Neural cell (in vitro differentiated cells): ENCODE measurements around the gene GRAMD1C. TPM values are rescaled to one million over a fixed set of nuclear protein-coding genes. Genes with fewer than 3 reads are reported as not detected.

ENCODE experiments used
- H2AFZ ChIP-seq: fragments of 200-600, 300-800 bp; sonication (generic), shearing (Covaris generic); 2 replicates; pipeline ENCODE4 v1.6.0; 2014; ENCODE audit warnings: low read depth, mild to moderate bottlenecking, antibody characterized with exemption, low read length, moderate library complexity
- H3F3A ChIP-seq: fragments of 200-600 bp; shearing (Covaris generic); 2 replicates; pipeline ENCODE4 v1.6.1; 2016; ENCODE audit warnings: mild to moderate bottlenecking, moderate library complexity, mixed read lengths, antibody characterized with exemption, low read length; ENCODE audit not compliant: insufficient read depth, poor library complexity, severe bottlenecking
- H3K27ac ChIP-seq: fragments of 200-600, 300-800 bp; sonication (generic), shearing (Covaris generic); 2 replicates; pipeline ENCODE4 v1.5.1; 2014; ENCODE audit warnings: mild to moderate bottlenecking, low read length, moderate library complexity
- H3K27me3 ChIP-seq: fragments of 300-800, 200-600 bp; sonication (generic), shearing (Covaris generic); 2 replicates; pipeline ENCODE4 v1.6.0; 2014; ENCODE audit warnings: mild to moderate bottlenecking, low read depth, low read length, moderate library complexity; ENCODE audit not compliant: insufficient read depth
- H3K36me3 ChIP-seq: fragments of 300-800, 200-600 bp; sonication (generic), shearing (Covaris generic); 2 replicates; pipeline ENCODE4 v1.5.1; 2014; ENCODE audit warnings: mild to moderate bottlenecking, antibody characterized with exemption, low read length, moderate library complexity; ENCODE audit not compliant: insufficient read depth
- H3K4me2 ChIP-seq: fragments of 300-800, 200-600 bp; sonication (generic), shearing (Covaris generic); 2 replicates; pipeline ENCODE4 v1.6.0; 2014; ENCODE audit warnings: mild to moderate bottlenecking, low read length
- H3K4me3 ChIP-seq: fragments of 300-800, 200-600 bp; sonication (generic), shearing (Covaris generic); 2 replicates; pipeline ENCODE4 v1.5.1; 2014; ENCODE audit warnings: mild to moderate bottlenecking, low read length, moderate library complexity
- H3K79me2 ChIP-seq: fragments of 200-600 bp; shearing (Covaris generic); replicated peaks from 2 replicates; pipeline ENCODE4 v1.6.0; 2014; ENCODE audit warnings: mild to moderate bottlenecking, low read length, moderate library complexity; ENCODE audit not compliant: insufficient read depth
- H3K9ac ChIP-seq: fragments of 300-800, 200-600 bp; sonication (generic), shearing (Covaris generic); 2 replicates; pipeline ENCODE4 v1.6.1; 2016; ENCODE audit warnings: mild to moderate bottlenecking, low read length, mixed read lengths
- H3K9me2 ChIP-seq: fragments of 200-600 bp; shearing (Covaris generic); 2 replicates; pipeline ENCODE4 v1.6.1; 2016; ENCODE audit warnings: mild to moderate bottlenecking, low read length, mixed read lengths; ENCODE audit not compliant: insufficient read depth
- H3K9me3 ChIP-seq: fragments of 200-600, 300-800 bp; sonication (generic), shearing (Covaris generic); 2 replicates; pipeline ENCODE4 v1.6.1; 2016; ENCODE audit warnings: mild to moderate bottlenecking, mixed run types, low read length, moderate library complexity, mixed read lengths
- H4K20me1 ChIP-seq: fragments of 200-600 bp; shearing (Covaris generic); 2 replicates; pipeline ENCODE4 v1.6.1; 2016; ENCODE audit warnings: mild to moderate bottlenecking, mixed run types; ENCODE audit not compliant: insufficient read depth
- EP300 ChIP-seq: fragments of 450-650 bp; conservative IDR thresholded peaks from 2 replicates; pipeline ENCODE4 v1.6.1; 2014; ENCODE audit warnings: antibody characterized with exemption, mild to moderate bottlenecking, moderate library complexity; ENCODE audit not compliant: poor library complexity, severe bottlenecking
- EZH2 ChIP-seq: fragments of 200-600, 300-800 bp; shearing (Covaris generic), sonication (generic); IDR thresholded peaks from 2 replicates; pipeline ENCODE4 v1.6.1; 2014; ENCODE audit warnings: antibody characterized with exemption, low read length, borderline replicate concordance, mild to moderate bottlenecking; ENCODE audit not compliant: insufficient read depth, poor library complexity, severe bottlenecking
- MXI1 ChIP-seq: fragments of 450-650 bp; conservative IDR thresholded peaks from 2 replicates; pipeline ENCODE4 v1.6.1; 2014; ENCODE audit warnings: antibody characterized with exemption, mild to moderate bottlenecking; ENCODE audit not compliant: poor library complexity, severe bottlenecking
- POLR2AphosphoS5 ChIP-seq: IDR thresholded peaks from 2 replicates; pipeline ENCODE4 v1.6.1; 2012
- RAD21 ChIP-seq: fragments of 450-650 bp; conservative IDR thresholded peaks from 2 replicates; pipeline ENCODE4 v1.6.1; 2014; ENCODE audit warnings: antibody characterized with exemption, mild to moderate bottlenecking, moderate library complexity
- SMC3 ChIP-seq: fragments of 450-650 bp; conservative IDR thresholded peaks from 2 replicates; pipeline ENCODE4 v1.6.1; 2014; ENCODE audit warnings: antibody characterized with exemption, mild to moderate bottlenecking, moderate library complexity; ENCODE audit not compliant: poor library complexity
- TAF1 ChIP-seq: IDR thresholded peaks from 2 replicates; pipeline ENCODE4 v1.6.1; 2012; ENCODE audit warnings: low read depth
- polyA plus RNA-seq: library from polyadenylated mRNA; depleted of rRNA; stranded (reverse); fragments of >200 nt; gene quantifications from 2 replicates; pipeline ENCODE4 v1.2.3, GENCODE V29; 2014
- TF ChIP-seq, protein P1 (sequence below): fragments of 450-650 bp; IDR thresholded peaks from 2 replicates; pipeline ENCODE4 v1.5.1; 2014; ENCODE audit warnings: antibody characterized with exemption, mild to moderate bottlenecking, moderate library complexity; ENCODE audit not compliant: poor library complexity, severe bottlenecking
- TF ChIP-seq, protein P2 (sequence below): IDR thresholded peaks from 2 replicates; pipeline ENCODE4 v1.6.1; 2012; ENCODE audit warnings: borderline replicate concordance

GRAMD1C gene
- polyA plus RNA-seq, 1 donor from 2014 or later: 31.0 TPM

DNA sequence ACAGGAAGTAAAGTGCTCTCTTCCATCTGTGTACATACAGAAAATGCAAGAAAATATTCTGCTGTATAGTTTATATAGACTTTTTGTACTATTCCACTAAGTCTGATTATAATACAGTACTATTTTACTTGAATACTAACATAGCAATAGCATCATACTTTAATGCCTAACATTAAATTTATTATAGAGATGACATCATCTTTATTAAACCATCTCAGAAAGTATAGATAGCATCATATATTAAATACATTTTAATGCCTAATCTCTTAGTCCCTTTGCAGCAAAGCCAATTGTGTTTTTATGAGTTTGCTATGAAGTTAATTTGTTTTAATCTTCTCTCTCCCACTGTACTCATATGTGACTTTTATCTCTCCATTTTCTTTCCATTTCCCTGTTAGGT lies 69.5 kb downstream of the GRAMD1C start:
- no peak overlapping the region for H3K4me3 ChIP-seq
- H3F3A ChIP-seq: no peaks in the 10 kb centered on the region
- no peaks in the 10 kb centered on the region for H3K79me2 ChIP-seq
- no peak overlapping the region for H3K9ac ChIP-seq
- no peaks in the 10 kb centered on the region for H3K27me3 ChIP-seq
- H4K20me1 ChIP-seq: no peaks in the 10 kb centered on the region
- no peak overlapping the region for H3K27ac ChIP-seq
- no peak overlapping the region for H2AFZ ChIP-seq
- H3K9me3 ChIP-seq: no peaks in the 10 kb centered on the region
- TF ChIP-seq, protein P1, sequence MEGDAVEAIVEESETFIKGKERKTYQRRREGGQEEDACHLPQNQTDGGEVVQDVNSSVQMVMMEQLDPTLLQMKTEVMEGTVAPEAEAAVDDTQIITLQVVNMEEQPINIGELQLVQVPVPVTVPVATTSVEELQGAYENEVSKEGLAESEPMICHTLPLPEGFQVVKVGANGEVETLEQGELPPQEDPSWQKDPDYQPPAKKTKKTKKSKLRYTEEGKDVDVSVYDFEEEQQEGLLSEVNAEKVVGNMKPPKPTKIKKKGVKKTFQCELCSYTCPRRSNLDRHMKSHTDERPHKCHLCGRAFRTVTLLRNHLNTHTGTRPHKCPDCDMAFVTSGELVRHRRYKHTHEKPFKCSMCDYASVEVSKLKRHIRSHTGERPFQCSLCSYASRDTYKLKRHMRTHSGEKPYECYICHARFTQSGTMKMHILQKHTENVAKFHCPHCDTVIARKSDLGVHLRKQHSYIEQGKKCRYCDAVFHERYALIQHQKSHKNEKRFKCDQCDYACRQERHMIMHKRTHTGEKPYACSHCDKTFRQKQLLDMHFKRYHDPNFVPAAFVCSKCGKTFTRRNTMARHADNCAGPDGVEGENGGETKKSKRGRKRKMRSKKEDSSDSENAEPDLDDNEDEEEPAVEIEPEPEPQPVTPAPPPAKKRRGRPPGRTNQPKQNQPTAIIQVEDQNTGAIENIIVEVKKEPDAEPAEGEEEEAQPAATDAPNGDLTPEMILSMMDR: no peak
- TF ChIP-seq, protein P2, sequence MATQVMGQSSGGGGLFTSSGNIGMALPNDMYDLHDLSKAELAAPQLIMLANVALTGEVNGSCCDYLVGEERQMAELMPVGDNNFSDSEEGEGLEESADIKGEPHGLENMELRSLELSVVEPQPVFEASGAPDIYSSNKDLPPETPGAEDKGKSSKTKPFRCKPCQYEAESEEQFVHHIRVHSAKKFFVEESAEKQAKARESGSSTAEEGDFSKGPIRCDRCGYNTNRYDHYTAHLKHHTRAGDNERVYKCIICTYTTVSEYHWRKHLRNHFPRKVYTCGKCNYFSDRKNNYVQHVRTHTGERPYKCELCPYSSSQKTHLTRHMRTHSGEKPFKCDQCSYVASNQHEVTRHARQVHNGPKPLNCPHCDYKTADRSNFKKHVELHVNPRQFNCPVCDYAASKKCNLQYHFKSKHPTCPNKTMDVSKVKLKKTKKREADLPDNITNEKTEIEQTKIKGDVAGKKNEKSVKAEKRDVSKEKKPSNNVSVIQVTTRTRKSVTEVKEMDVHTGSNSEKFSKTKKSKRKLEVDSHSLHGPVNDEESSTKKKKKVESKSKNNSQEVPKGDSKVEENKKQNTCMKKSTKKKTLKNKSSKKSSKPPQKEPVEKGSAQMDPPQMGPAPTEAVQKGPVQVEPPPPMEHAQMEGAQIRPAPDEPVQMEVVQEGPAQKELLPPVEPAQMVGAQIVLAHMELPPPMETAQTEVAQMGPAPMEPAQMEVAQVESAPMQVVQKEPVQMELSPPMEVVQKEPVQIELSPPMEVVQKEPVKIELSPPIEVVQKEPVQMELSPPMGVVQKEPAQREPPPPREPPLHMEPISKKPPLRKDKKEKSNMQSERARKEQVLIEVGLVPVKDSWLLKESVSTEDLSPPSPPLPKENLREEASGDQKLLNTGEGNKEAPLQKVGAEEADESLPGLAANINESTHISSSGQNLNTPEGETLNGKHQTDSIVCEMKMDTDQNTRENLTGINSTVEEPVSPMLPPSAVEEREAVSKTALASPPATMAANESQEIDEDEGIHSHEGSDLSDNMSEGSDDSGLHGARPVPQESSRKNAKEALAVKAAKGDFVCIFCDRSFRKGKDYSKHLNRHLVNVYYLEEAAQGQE: no peak
- TF ChIP-seq EP300 (no peak), EZH2 (no peak), MXI1 (no peak), SMC3 (no peak), TAF1 (no peak), RAD21 (no peak)
- no peak overlapping the region for H3K4me2 ChIP-seq
- no peaks in the 10 kb centered on the region for H3K36me3 ChIP-seq
- H3K9me2 ChIP-seq: no peaks in the 10 kb centered on the region

- H3K27ac ChIP-seq: no peak overlapping the region
- H3F3A ChIP-seq: no peaks in the 10 kb centered on the region
- no peak overlapping the region for H3K4me2 ChIP-seq
- H3K36me3 ChIP-seq: no peaks in the 10 kb centered on the region
- no peak overlapping the region for H3K4me3 ChIP-seq
- no peaks in the 10 kb centered on the region for H3K9me2 ChIP-seq
- H3K9me3 ChIP-seq: no peaks in the 10 kb centered on the region
- H3K9ac ChIP-seq: no peak overlapping the region
- no peak overlapping the region for H2AFZ ChIP-seq
- TF ChIP-seq EZH2 (no peak), EP300 (no peak), MXI1 (no peak), SMC3 (no peak), RAD21 (no peak), TAF1 (no peak), POLR2AphosphoS5 (no peak)
- TF ChIP-seq, protein P2: no peak
- TF ChIP-seq, protein P1: no peak
- H4K20me1 ChIP-seq: no peaks in the 10 kb centered on the region
- H3K27me3 ChIP-seq: no peaks in the 10 kb centered on the region
- H3K79me2 ChIP-seq: no peaks in the 10 kb centered on the region
Measured at GRCh38 chr3:113910966-113911365, 72.4 kb downstream of the GRAMD1C start.
